PC-9 (cell line): Measurements from ENCODE around the gene TECTA. TPM values are rescaled to one million over a fixed set of nuclear protein-coding genes. Genes with fewer than 3 reads are reported as not detected.

ENCODE experiments used
- BruUV-seq: library from RNA; stranded (reverse); fragments of 400-500 nt; replicated peaks from 2 replicates; lab custom pipeline; 2021; lab: Mats Ljungman, UMichigan
- CTCF ChIA-PET: fragments of 300-600 bp; sonication (Branson Sonifier 250); formaldehyde crosslinking; loops from one replicate; lab custom pipeline; 2022; ENCODE audit warnings: antibody characterized with exemption; lab: Charles Lee
- POLR2A ChIA-PET: fragments of 300-600 bp; sonication (Branson Sonifier 250); formaldehyde crosslinking; loops from one replicate; lab custom pipeline; 2022; ENCODE audit warnings: antibody characterized with exemption; ENCODE audit not compliant: unreplicated experiment; lab: Charles Lee
- DNase-seq, 2 experiments: peaks; one replicate each; pipeline versions ENCODE4 v3.0.0 to v3.0.0-alpha.2; 2015 to 2022; ENCODE audit warnings: mixed read lengths in 1 of 2
- H2AFZ ChIP-seq: fragments of 200-600 bp; sonication (generic); 2 replicates; pipeline ENCODE4 v1.8.1; 2017; ENCODE audit warnings: antibody characterized with exemption
- H3F3A ChIP-seq: fragments of 200-600 bp; sonication (generic); 2 replicates; pipeline ENCODE4 v1.8.1; 2017; ENCODE audit warnings: antibody characterized with exemption, mild to moderate bottlenecking, low read depth; ENCODE audit not compliant: insufficient read depth
- H3K27ac ChIP-seq: fragments of 200-600 bp; sonication (generic); 2 replicates; pipeline ENCODE4 v1.6.1; 2016; ENCODE audit warnings: mixed run types
- H3K27me3 ChIP-seq: fragments of 200-600 bp; sonication (generic); 2 replicates; pipeline ENCODE4 v1.6.1; 2016; ENCODE audit warnings: low read depth, mixed run types; ENCODE audit not compliant: insufficient read depth
- H3K36me3 ChIP-seq: fragments of 200-600 bp; sonication (generic); 2 replicates; pipeline ENCODE4 v1.6.1; 2016; ENCODE audit warnings: low read depth, mixed run types
- H3K4me1 ChIP-seq: fragments of 200-600 bp; sonication (generic); replicated peaks from 2 replicates; pipeline ENCODE4 v1.6.1; 2016; ENCODE audit warnings: mixed run types; ENCODE audit not compliant: insufficient read depth
- H3K4me2 ChIP-seq: fragments of 200-600 bp; sonication (generic); 2 replicates; pipeline ENCODE4 v1.6.1; 2017; ENCODE audit warnings: mixed run types
- H3K4me3 ChIP-seq: fragments of 200-600 bp; sonication (generic); 2 replicates; pipeline ENCODE4 v1.6.1; 2016; ENCODE audit warnings: mixed run types
- H3K79me2 ChIP-seq: fragments of 200-600 bp; sonication (generic); 2 replicates; pipeline ENCODE4 v1.6.1; 2017; ENCODE audit warnings: low read depth, mixed run types
- H3K9me2 ChIP-seq: fragments of 200-600 bp; sonication (generic); 2 replicates; pipeline ENCODE4 v1.8.1; 2017; ENCODE audit warnings: mild to moderate bottlenecking; ENCODE audit not compliant: insufficient read depth
- H3K9me3 ChIP-seq: fragments of 200-600 bp; sonication (generic); 2 replicates; pipeline ENCODE4 v1.8.1; 2016; ENCODE audit warnings: low read depth; ENCODE audit not compliant: insufficient read depth
- H4K20me1 ChIP-seq: fragments of 200-600 bp; sonication (generic); 2 replicates; pipeline ENCODE4 v1.8.1; 2017; ENCODE audit not compliant: insufficient read depth
- CTCF ChIP-seq: fragments of 200-600 bp; sonication (generic); conservative IDR thresholded peaks from 2 replicates; pipeline ENCODE4 v1.6.1; 2017; ENCODE audit warnings: mixed run types, antibody characterized with exemption, mild to moderate bottlenecking, moderate library complexity
- EZH2 ChIP-seq: fragments of 200-600 bp; sonication (generic); IDR thresholded peaks from 2 replicates; pipeline ENCODE4 v1.8.0; 2017; ENCODE audit warnings: antibody characterized with exemption, low read depth
- intact Hi-C: fragments of 100-400 bp; cut with micrococcal nuclease; formaldehyde crosslinking; loops from one replicate; pipeline ENCODE4 v1.10.0; 2022; ENCODE audit not compliant: unreplicated experiment
- total RNA-seq: library from RNA; stranded (reverse); gene quantifications from 2 replicates; pipeline ENCODE4 v1.2.3, GENCODE V29; 2021

The TECTA gene
- total RNA-seq, 1 experiment from 2014 or later: 0.04 TPM

GRCh38 chr11:121082670-121083069, 18.4 kb upstream of the TECTA start:
- intact Hi-C loops: no loop called here
- Histone ChIP-seq H2AFZ (no peak overlapping the region), H3F3A (no peaks in the 10 kb centered on the region), H3K4me2 (no peak overlapping the region), H3K4me1 (no peaks in the 10 kb centered on the region), H3K79me2 (no peaks in the 10 kb centered on the region), H3K9me2 (no peaks in the 10 kb centered on the region), H3K27me3 (no peaks in the 10 kb centered on the region), H3K4me3 (no peak overlapping the region), H4K20me1 (no peaks in the 10 kb centered on the region; the same call in 1 of the 2 replicates), H3K27ac (no peak overlapping the region), H3K9me3 (no peaks in the 10 kb centered on the region), H3K36me3 (no peaks in the 10 kb centered on the region)
- CTCF ChIA-PET: no interaction called here
- POLR2A ChIA-PET: no interaction called here
- no peak for TF ChIP-seq CTCF
- TF ChIP-seq EZH2: no peak
- no TSS peak for BruUV-seq
- no peak for DNase-seq

GRCh38 chr11:121086866-121087265, 14.2 kb upstream of the TECTA start:
- Histone ChIP-seq H3K9me2 (no peaks in the 10 kb centered on the region), H3K9me3 (no peaks in the 10 kb centered on the region), H3K27me3 (no peaks in the 10 kb centered on the region), H3K4me2 (no peak overlapping the region), H3K79me2 (no peaks in the 10 kb centered on the region), H3K36me3 (no peaks in the 10 kb centered on the region), H3K4me3 (no peak overlapping the region), H3F3A (no peaks in the 10 kb centered on the region; the same call in 1 of the 2 replicates), H4K20me1 (no peaks in the 10 kb centered on the region; the same call in 1 of the 2 replicates), H3K4me1 (no peaks in the 10 kb centered on the region), H2AFZ (no peak overlapping the region), H3K27ac (no peak overlapping the region)
- no peak for DNase-seq
- no TSS peak for BruUV-seq
- intact Hi-C loops: no loop called here
- ChIA-PET CTCF (no interaction called here), POLR2A (no interaction called here)
- TF ChIP-seq EZH2: no peak
- no peak for TF ChIP-seq CTCF

- no peaks in the 10 kb centered on the region for H3K9me2 ChIP-seq
- no peaks in the 10 kb centered on the region; the same call in 1 of the 2 replicates for H3F3A ChIP-seq
- no TSS peak for BruUV-seq
- CTCF ChIA-PET: no interaction called here
- TF ChIP-seq EZH2: no peak
- TF ChIP-seq CTCF: no peak
- no peaks in the 10 kb centered on the region for H3K79me2 ChIP-seq
- H3K4me3 ChIP-seq: no peak overlapping the region
- POLR2A ChIA-PET: no interaction called here
- H3K27ac ChIP-seq: no peak overlapping the region
- no peaks in the 10 kb centered on the region for H3K36me3 ChIP-seq
- no peaks in the 10 kb centered on the region for H4K20me1 ChIP-seq
- H3K4me1 ChIP-seq: no peaks in the 10 kb centered on the region
- no peak overlapping the region for H3K4me2 ChIP-seq
- no peak for DNase-seq
- H3K27me3 ChIP-seq: 0 out of 2 replicates have a peak, but pooled peaks cover 4% of the 10 kb centered on the region
- no peak overlapping the region for H2AFZ ChIP-seq
- intact Hi-C loops: no loop called here
- no peaks in the 10 kb centered on the region for H3K9me3 ChIP-seq
These were observed 11.5 kb upstream of the TECTA start for GRCh38 chr11:121089566-121089965.
